Smooth muscle cell (in vitro differentiated cells): ENCODE data around the gene GPC1. TPM values are rescaled to one million over a fixed set of nuclear protein-coding genes. Genes with fewer than 3 reads are reported as not detected.

Experiments used
- DNase-seq: peaks from one replicate; lab custom pipeline; 2025; ENCODE audit not compliant: unreplicated experiment; lab: John Stamatoyannopoulos, UW
- H2AFZ ChIP-seq: fragments of 200-600 bp; sonication (generic); 2 replicates; pipeline ENCODE4 v1.6.0; 2016; ENCODE audit warnings: antibody characterized with exemption, low read depth, mild to moderate bottlenecking
- H3F3A ChIP-seq: fragments of 200-600 bp; sonication (generic); 2 replicates; pipeline ENCODE4 v1.6.0; 2017; ENCODE audit warnings: antibody characterized with exemption, low read depth
- H3K27ac ChIP-seq: fragments of 200-600 bp; sonication (generic); 2 replicates; pipeline ENCODE4 v1.5.1; 2016; ENCODE audit warnings: low read depth, mild to moderate bottlenecking
- H3K27me3 ChIP-seq: fragments of 200-600 bp; sonication (generic); 2 replicates; pipeline ENCODE4 v1.6.1; 2016; ENCODE audit warnings: low read depth, mild to moderate bottlenecking
- H3K36me3 ChIP-seq: fragments of 200-600 bp; sonication (generic); 2 replicates; pipeline ENCODE4 v1.5.1; 2016; ENCODE audit warnings: low read depth
- H3K4me1 ChIP-seq: fragments of 200-600 bp; sonication (generic); 2 replicates; pipeline ENCODE4 v1.5.1; 2016; ENCODE audit warnings: low read depth
- H3K4me2 ChIP-seq: fragments of 200-600 bp; sonication (generic); 2 replicates; pipeline ENCODE4 v1.6.0; 2016; ENCODE audit warnings: mild to moderate bottlenecking
- H3K4me3 ChIP-seq: fragments of 200-600 bp; sonication (generic); 2 replicates; pipeline ENCODE4 v1.5.1; 2016; ENCODE audit warnings: mild to moderate bottlenecking
- H3K79me2 ChIP-seq: fragments of 200-600 bp; sonication (generic); 2 replicates; pipeline ENCODE4 v1.6.0; 2016; ENCODE audit warnings: low read depth, mild to moderate bottlenecking
- H3K9ac ChIP-seq: fragments of 200-600 bp; sonication (generic); 2 replicates; pipeline ENCODE4 v1.6.0; 2016; ENCODE audit warnings: low read depth
- H3K9me3 ChIP-seq: fragments of 200-600 bp; sonication (generic); replicated peaks from 2 replicates; pipeline ENCODE4 v1.5.1; 2016; ENCODE audit warnings: low read depth
- H4K20me1 ChIP-seq: fragments of 200-600 bp; sonication (generic); 2 replicates; pipeline ENCODE4 v1.6.0; 2016; ENCODE audit warnings: low read depth
- CTCF ChIP-seq: fragments of 200-600 bp; sonication (generic); IDR thresholded peaks from 2 replicates; pipeline ENCODE4 v1.5.1; 2017; ENCODE audit warnings: borderline replicate concordance, mild to moderate bottlenecking, antibody characterized with exemption; ENCODE audit not compliant: insufficient read depth, poor library complexity, severe bottlenecking
- WGBS: methylation state at CpG from one replicate; pipeline ENCODE4 v1.1.7; 2016; ENCODE audit warnings: low lambda C conversion rate; 5-methylcytosine and 5-hydroxymethylcytosine counted together
- polyA plus RNA-seq: library from polyadenylated mRNA; unstranded; fragments of >200 nt; fragmentation: Nextera tagmentation; extraction: Ambion mirVana; gene quantifications from 2 replicates; pipeline ENCODE4 v1.2.1, GENCODE V29; 2016
- total RNA-seq: library from RNA; depleted of rRNA; stranded (reverse); fragments of >200 nt; gene quantifications from 2 replicates; pipeline ENCODE4 v1.2.3, GENCODE V29; 2014

Gene GPC1
- total and polyA plus RNA-seq, 2 experiments from 2014 or later = 88.9 to 221 TPM

GRCh38 chr2:240452462-240453256, 17.2 kb downstream of the GPC1 start:
- H4K20me1 ChIP-seq = peaks cover 93% of the 10 kb centered on the region
- peaks cover 2% of the 10 kb centered on the region for H3F3A ChIP-seq
- H3K4me3 ChIP-seq = peak overlapping the region; percentile 56
- H3K36me3 ChIP-seq = no peaks in the 10 kb centered on the region
- H2AFZ ChIP-seq = no peak overlapping the region
- WGBS = 0% methylated on average over 2 of the region's 103 CpGs
- TF ChIP-seq CTCF = no peak
- H3K4me2 ChIP-seq = peak overlapping the region; percentile 93
- peaks cover 24% of the 10 kb centered on the region for H3K27me3 ChIP-seq
- DNase-seq = no peak
- H3K79me2 ChIP-seq = peaks cover 15% of the 10 kb centered on the region
- H3K9me3 ChIP-seq = no peaks in the 10 kb centered on the region
- peaks cover 51% of the 10 kb centered on the region for H3K4me1 ChIP-seq
- no peak overlapping the region for H3K27ac ChIP-seq
- H3K9ac ChIP-seq = no peak overlapping the region

- no peak for TF ChIP-seq CTCF
- WGBS = 5% methylated on average over 34 of the region's 81 CpGs
- Histone ChIP-seq H3K79me2 (peaks cover 14% of the 10 kb centered on the region), H3K27me3 (peaks cover 24% of the 10 kb centered on the region), H3K4me3 (peak overlapping the region; percentile 45), H3K27ac (no peak overlapping the region), H3F3A (peaks cover 2% of the 10 kb centered on the region), H3K9me3 (no peaks in the 10 kb centered on the region), H3K36me3 (no peaks in the 10 kb centered on the region), H3K4me1 (peaks cover 53% of the 10 kb centered on the region), H4K20me1 (peaks cover 93% of the 10 kb centered on the region), H3K9ac (no peak overlapping the region), H3K4me2 (peak overlapping the region; percentile 80), H2AFZ (no peak overlapping the region)
- DNase-seq = no peak
Measured at GRCh38 chr2:240453461-240454105, 18.1 kb downstream of the GPC1 start.

GRCh38 chr2:240454106-240454901, 18.8 kb downstream of the GPC1 start:
- WGBS = 32% methylated on average over 35 of the region's 35 CpGs
- H3K79me2 ChIP-seq = peaks cover 10% of the 10 kb centered on the region
- peaks cover 93% of the 10 kb centered on the region for H4K20me1 ChIP-seq
- H3K36me3 ChIP-seq = no peaks in the 10 kb centered on the region
- no peak for TF ChIP-seq CTCF
- H3K9ac ChIP-seq = no peak overlapping the region
- no peak overlapping the region for H3K27ac ChIP-seq
- H3K27me3 ChIP-seq = peaks cover 24% of the 10 kb centered on the region
- H3K4me1 ChIP-seq = peaks cover 53% of the 10 kb centered on the region
- no peaks in the 10 kb centered on the region for H3K9me3 ChIP-seq
- peaks cover 2% of the 10 kb centered on the region for H3F3A ChIP-seq
- peak overlapping the region; percentile 45 for H3K4me3 ChIP-seq
- DNase-seq = no peak
- H2AFZ ChIP-seq = no peak overlapping the region
- H3K4me2 ChIP-seq = peak overlapping the region; percentile 80
